Heart left ventricle (tissue), 13 donors: ENCODE results near the gene PSEN2.

Experiments used
- POLR2A ChIP-seq, 2 donors: fragments of 450-650 bp; IDR thresholded peaks; one replicate each; pipeline ENCODE4 v1.6.1; 2017; ENCODE audit warnings: antibody characterized with exemption in 2 of 2, mild to moderate bottlenecking in 2 of 2, moderate library complexity in 2 of 2
- TF ChIP-seq, protein P1 (sequence below), 12 donors: fragments of 200-600 bp; sonication (generic) in 4 of 12; IDR thresholded peaks; one replicate each; pipeline versions ENCODE4 v1.5.0 to v1.8.0; 2018 to 2022; ENCODE audit warnings: antibody characterized with exemption in 12 of 12, mild to moderate bottlenecking in 5 of 12
- donor health status: ischemic (EF 13 %, LVEDD 7.1; RV severe dilation, severe dysfunction).
- donor health status: DM: no; HTN: yes; CAD: no.
- donor health status: DM: no; HTN: no; CAD: no.
- donor health status: ischemic (EF 25% LVEDD 6.9; RV normal size, moderate dysfunction).
- donor health status: ischemic (EF 25% LVEDD 5.7; RV mildly dilated, moderate dysfunction).
- donor health status: ischemic (EF 35%, LVEDD 5.7; RV mildly dilated, moderate dysfunction).
- donor health status: nonischemic (EF 11% LVEDD 7.7; RV severe dilation, severe dysfunction).
- donor health status: DM: yes; HTN: yes; CAD: no.
- donor health status: PGD.
- donor health status: ischemic (EF 29% LVEDD 5.4; RV normal size, mild dysfunction).
- donor health status: nonischemic (EF 23%, LVEDD 6.1; RV moderate dilation, normal function).

- TF ChIP-seq, protein P1, sequence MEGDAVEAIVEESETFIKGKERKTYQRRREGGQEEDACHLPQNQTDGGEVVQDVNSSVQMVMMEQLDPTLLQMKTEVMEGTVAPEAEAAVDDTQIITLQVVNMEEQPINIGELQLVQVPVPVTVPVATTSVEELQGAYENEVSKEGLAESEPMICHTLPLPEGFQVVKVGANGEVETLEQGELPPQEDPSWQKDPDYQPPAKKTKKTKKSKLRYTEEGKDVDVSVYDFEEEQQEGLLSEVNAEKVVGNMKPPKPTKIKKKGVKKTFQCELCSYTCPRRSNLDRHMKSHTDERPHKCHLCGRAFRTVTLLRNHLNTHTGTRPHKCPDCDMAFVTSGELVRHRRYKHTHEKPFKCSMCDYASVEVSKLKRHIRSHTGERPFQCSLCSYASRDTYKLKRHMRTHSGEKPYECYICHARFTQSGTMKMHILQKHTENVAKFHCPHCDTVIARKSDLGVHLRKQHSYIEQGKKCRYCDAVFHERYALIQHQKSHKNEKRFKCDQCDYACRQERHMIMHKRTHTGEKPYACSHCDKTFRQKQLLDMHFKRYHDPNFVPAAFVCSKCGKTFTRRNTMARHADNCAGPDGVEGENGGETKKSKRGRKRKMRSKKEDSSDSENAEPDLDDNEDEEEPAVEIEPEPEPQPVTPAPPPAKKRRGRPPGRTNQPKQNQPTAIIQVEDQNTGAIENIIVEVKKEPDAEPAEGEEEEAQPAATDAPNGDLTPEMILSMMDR (IDR thresholded peaks at IDR 0.05) = no peak
- no peak for TF ChIP-seq POLR2A (IDR thresholded peaks at IDR 0.05)
Observed at GRCh38 chr1:226889616-226890330, 19.4 kb downstream of the PSEN2 start.
